GM19238 (cell line): ENCODE measurements around the gene LRRC52.

ENCODE experiments used
- DNase-seq: peaks from one replicate; pipeline ENCODE4 v3.0.0; 2011; ENCODE audit warnings: low spot score; ENCODE audit not compliant: insufficient read length

Gene LRRC52

GRCh38 chr1:165537356-165538109 lies 6.3 kb upstream of the LRRC52 start:
- no peak for DNase-seq

DNA sequence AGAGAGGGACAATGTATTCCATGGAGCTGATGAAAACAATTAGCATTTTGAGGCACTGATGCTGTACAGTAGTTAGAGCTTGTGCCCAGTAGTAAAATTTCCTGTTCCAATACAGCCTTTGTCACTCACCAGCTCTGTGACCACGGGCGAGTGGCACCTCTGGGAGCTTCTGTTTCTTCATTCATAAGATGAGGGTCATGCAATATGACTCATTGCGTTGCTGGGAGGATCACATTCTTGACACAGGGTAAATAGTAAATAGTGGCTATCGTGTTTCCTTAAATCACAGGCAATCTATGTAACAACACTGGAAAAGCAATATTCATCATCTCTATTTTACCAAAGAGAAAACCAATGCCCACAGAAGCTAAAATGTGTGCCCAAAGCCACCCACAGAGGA lies 4.5 kb upstream of the LRRC52 start:
- no peak for DNase-seq

- DNase-seq = no peak
Observed at GRCh38 chr1:165539908-165540307, 3.9 kb upstream of the LRRC52 start.

DNA sequence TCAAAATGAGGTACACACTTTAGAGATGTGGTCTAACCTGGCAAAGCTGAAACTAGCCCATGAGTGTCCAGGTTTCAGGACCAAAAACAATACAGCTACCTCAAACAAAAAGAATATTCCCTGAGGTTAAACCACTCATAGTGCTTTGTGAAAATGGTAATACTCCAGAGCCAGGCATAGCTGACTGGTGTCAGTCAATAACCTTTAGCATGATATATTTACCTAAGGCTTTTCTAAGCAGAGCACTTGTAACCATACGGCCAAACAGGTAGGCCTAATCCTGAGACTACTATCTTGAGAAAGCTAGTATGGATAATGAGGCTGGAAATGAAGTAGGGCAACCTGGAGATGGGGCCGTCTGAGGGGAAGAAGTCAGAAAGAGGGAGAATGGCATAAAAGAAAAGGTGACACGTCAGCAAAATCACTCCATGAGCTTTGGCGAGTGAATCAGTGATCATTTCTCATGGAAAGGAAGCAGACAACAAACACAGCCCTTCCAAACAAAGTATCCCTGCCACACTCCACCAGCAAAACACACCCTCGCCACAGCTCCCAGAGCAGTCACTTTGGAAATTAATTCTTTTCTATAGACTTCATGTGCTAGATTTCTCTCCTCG lies 1.7 kb upstream of the LRRC52 start:
- no peak for DNase-seq

DNA sequence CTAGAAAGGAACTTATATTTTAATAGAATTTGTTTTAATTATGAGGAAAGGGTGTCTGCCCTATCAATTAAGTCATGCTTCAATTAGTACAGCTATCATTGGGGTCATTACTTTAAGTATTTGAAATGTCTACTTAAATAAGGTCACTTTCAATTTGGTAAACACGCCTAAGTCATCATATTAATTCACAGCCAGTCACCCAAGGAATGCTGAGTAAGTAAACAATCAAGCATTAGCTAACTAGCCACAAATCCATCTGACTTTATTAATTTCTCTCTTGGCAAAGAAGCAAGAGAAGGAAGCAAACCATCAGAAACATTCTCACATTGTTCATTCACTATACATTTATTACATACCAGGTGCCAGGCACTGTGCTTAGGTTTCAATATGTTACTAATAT lies 1.2 kb upstream of the LRRC52 start:
- no peak for DNase-seq

DNA sequence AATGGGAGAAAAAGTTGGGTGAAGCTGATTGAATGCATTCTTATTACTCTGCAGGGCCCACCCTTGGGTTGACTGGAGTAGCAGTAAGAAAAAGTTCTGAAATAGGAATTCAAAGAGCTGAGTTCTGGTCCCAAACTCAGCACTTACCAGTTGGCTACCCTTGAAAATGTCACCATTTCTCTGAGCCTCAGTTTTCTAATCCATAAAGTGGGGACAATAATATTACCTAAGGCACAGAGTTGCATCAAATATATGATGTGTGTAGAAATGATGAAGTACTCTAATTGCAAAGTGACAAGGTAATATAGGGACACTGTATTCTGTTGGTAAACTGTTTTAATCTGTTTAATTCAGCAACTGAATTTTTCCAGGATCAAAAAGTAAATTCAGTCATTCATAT lies 1.2 kb downstream of the LRRC52 start:
- no peak for DNase-seq

DNA sequence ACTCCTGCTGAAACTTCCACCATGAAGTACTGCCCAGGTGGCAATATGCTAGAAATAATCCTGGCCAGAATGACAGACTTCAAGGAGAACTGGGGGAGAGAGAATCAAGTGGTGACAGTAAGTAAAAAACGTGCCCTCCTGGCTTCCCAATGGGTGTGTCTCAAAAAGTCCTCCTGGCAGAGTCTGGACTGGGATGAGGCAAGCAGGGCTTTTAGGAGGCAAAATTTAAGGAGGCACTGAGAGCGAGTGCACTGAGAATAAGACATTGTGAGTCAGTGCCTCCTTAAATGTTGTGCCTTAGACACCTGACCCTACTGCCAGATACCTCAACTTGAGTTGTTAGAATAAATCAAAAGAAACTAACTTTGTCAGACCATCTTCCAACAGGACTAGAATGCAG lies 2.2 kb downstream of the LRRC52 start:
- DNase-seq = no peak

GRCh38 chr1:165549973-165550372 lies 6.2 kb downstream of the LRRC52 start:
- no peak for DNase-seq

- no peak for DNase-seq
Observed at GRCh38 chr1:165551469-165551868, 7.7 kb downstream of the LRRC52 start.

- DNase-seq = no peak
Observed at GRCh38 chr1:165560883-165561656, 17.3 kb downstream of the LRRC52 start.

- DNase-seq = no peak
Observed at GRCh38 chr1:165562571-165562970, 18.8 kb downstream of the LRRC52 start.

DNA sequence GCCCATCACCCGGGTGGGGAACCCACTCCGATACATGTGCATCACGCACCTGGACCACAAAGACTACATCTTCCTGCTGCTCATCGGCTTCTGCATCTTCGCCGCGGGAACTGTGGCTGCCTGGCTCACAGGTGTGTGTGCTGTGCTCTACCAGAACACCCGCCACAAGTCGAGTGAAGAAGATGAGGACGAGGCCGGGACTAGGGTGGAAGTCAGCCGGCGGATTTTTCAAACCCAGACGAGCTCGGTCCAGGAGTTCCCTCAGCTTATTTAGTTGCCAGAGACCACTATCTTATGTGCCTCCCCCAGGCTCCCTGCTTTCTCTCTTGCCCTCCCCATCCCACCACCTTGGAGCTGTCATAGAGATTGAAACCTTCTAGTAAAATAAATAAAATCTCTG lies 19.8 kb downstream of the LRRC52 start:
- DNase-seq = no peak

GRCh38 chr1:165564561-165564960 lies 20.8 kb downstream of the LRRC52 start:
- DNase-seq = no peak

DNA sequence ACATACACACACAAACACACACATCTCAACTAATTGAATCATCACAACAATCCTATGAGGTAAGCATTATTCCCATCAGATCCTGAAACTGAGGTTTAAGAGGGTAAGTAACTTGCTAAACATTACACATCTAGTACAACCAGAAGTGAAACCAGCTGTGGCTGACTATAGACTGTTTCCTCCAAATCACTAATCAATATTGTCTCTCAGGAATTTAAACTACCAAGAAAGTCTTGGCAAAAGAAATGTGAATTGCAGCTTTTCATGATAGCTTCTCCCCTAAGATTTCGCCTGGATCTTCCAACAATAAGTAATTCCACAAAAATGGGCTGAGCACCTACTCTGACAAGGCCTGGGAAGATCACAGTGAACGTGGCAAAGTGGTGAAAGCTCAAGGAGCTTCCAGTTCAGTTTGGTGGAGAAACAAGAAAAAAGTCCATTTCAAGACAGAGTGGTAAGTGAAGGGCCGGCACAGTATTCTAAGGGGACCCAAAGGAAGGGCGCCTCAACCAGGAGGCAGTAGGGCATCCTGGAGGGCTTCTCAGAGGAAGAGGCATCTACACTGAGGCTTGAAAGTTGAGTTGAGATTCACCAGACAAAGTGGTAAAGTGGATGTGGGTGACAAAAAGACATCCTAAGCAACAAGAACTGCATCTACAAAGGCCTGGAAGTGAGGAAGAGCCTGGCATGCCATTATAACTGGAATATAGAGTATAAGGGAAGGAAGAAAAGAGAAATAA lies 22.1 kb downstream of the LRRC52 start:
- no peak for DNase-seq

GRCh38 chr1:165570078-165570477 lies 26.3 kb downstream of the LRRC52 start:
- no peak for DNase-seq

GRCh38 chr1:165573787-165574186 lies 30.0 kb downstream of the LRRC52 start:
- DNase-seq = no peak

- DNase-seq = no peak
Observed at GRCh38 chr1:165574295-165574694, 30.5 kb downstream of the LRRC52 start.

DNA sequence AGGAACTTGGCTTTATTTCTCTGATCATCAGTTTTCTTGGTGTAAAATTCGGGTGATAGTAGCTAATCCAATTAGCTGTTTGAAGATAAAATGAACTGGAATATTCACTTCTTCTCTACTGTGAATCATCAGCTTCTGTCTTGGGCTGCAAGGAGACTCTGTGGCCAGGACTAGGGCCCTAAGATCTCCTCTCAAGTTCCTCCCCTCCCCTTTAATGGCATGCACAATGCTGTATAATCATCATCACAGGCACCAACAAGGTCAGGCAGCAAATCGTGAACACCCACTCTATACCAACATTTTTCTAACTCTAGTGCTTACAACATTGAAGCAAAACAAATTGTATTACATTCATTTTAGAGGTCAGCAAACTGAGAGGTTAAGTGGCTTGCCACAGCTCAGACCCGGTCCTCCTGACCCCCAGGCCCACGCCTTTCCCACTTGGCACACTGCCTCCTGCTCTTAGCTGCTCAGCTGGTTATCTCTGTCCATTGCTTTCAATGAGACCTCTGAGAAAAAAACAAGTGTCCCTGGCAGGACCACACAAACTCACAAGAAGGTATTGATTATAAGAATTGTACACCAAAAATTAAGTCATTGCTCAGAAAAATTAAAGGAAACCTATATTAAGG lies 31.8 kb downstream of the LRRC52 start:
- no peak for DNase-seq

- DNase-seq = no peak
Observed at GRCh38 chr1:165576536-165576935, 32.7 kb downstream of the LRRC52 start.

- no peak for DNase-seq
Observed at GRCh38 chr1:165577707-165578106, 33.9 kb downstream of the LRRC52 start.
